Fibroblast of the aortic adventitia (primary cell): Measurements from ENCODE around the gene RCAN1. TPM values are rescaled to one million over a fixed set of nuclear protein-coding genes. Genes with fewer than 3 reads are reported as not detected.
A peak's percentile ranks its signal among the peaks of the same experiment; 100 is the strongest.

Source experiments
- DNase-seq: peaks from one replicate; pipeline ENCODE4 v3.0.0-alpha.2; 2010; ENCODE audit warnings: low read depth
- H3K4me3 ChIP-seq: 2 replicates; pipeline ENCODE4 v1.5.1; 2011; ENCODE audit warnings: low read depth, mild to moderate bottlenecking, control low read depth, low read length, moderate library complexity
- CTCF ChIP-seq: IDR thresholded peaks from 2 replicates; pipeline ENCODE4 v1.5.1; 2011; ENCODE audit warnings: mild to moderate bottlenecking, low read length, control low read depth, inconsistent platforms; ENCODE audit not compliant: insufficient read depth
- total RNA-seq: library from RNA; depleted of rRNA; stranded (reverse); fragments of >200 nt; gene quantifications from 2 replicates; pipeline ENCODE4 v1.2.3, GENCODE V29; 2012; ENCODE audit warnings: low replicate concordance

RCAN1 gene
- total RNA-seq, 1 donor = 30.5 TPM

DNA sequence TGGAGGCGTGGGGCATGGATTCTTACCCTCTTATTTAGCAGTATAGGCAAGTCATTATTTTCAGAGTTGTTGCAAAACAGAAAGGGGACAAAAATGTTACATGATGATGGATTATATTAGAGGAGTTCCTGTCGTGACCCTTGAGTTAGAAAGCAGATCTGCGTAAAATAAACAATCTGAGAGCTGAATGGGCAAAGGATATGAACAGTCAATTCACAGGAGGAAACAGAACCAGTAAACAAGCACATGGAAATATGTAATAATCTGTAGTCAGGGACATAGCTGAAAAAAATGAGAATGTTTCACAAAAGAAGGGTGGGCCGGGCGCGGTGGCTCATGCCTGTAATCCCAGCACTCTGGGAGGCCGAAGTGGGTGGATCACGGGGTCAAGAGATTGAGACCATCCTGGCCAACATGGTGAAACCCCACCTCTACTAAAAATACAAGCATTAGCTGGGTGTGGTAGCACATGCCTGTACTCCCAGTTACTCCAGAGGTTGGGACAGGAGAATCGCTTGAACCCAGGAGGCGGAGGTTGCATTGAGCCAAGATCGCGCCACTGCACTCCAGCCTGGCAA lies 20.9 kb downstream of the RCAN1 start:
- no peak for TF ChIP-seq CTCF
- DNase-seq = no peak

GRCh38 chr21:34593423-34593822 lies 21.5 kb downstream of the RCAN1 start:
- no peak for TF ChIP-seq CTCF
- DNase-seq = no peak
- no peak overlapping the region for H3K4me3 ChIP-seq

More for the DNA sequence above, 20.9 kb downstream of the RCAN1 start:
- no peak overlapping the region for H3K4me3 ChIP-seq

DNA sequence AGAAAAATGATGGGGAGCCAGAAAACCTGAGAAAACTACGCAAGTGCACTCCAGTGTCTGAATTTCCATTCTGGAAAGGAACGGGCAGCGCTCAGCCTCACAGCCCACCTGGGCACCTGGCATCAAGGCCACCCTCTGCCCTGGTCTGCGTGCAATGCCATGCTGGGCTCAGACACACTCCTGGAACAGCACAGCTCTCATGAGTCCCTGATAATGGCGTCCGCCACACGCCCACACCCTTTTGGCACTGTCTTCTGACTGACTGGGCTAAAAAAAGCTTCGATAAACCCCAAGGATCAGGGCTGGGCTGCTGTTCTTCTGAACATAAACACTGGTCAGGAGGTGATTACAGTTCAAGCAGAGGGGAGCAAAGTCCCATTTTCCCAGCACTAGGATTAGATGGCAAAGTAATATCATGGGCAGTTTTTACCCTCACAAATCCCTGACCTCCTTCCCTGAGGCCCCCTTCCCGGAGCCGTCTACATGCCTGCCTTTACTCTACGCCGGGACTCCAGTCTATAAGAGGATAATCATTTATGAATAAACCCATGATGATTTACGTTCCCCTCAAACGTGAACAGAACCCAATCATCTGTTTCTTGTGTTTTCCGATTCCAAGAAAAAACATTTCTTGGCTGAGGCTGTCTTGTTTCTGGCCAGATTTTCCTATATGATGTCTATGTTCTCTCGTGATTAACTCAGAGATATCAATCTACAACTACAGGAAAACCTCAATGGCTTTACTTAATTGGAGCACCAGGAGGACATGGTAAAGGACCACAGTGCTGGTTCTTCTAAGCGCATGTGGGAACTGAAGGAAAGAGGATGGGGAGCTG lies 22.6 kb downstream of the RCAN1 start:
- TF ChIP-seq CTCF = no peak
- DNase-seq = peak; percentile 68
- H3K4me3 ChIP-seq = peak overlapping the region; percentile 25

- no peak overlapping the region for H3K4me3 ChIP-seq
- no peak for TF ChIP-seq CTCF
- DNase-seq = no peak
Observed at GRCh38 chr21:34590520-34590919, 24.4 kb downstream of the RCAN1 start.

- DNase-seq = no peak
- TF ChIP-seq CTCF = no peak
Observed at GRCh38 chr21:34589511-34590282, 25.2 kb downstream of the RCAN1 start.

GRCh38 chr21:34583926-34584563 lies 30.9 kb downstream of the RCAN1 start:
- peak; percentile 53 for DNase-seq

More at GRCh38 chr21:34589511-34590282, 25.2 kb downstream of the RCAN1 start:
- no peak overlapping the region for H3K4me3 ChIP-seq

More at GRCh38 chr21:34583926-34584563, 30.9 kb downstream of the RCAN1 start:
- no peak for TF ChIP-seq CTCF
- H3K4me3 ChIP-seq = no peak overlapping the region
